ENCODE data around the gene UBA1.

Gene UBA1

GRCh38 chrX:47239898-47240545 is 46.4 kb downstream of the UBA1 start:
- Histone ChIP-seq H3K4me3 (ENCODE audit: low read depth, low read length) (no peak overlapping the region), H3K36me3 (replicated peaks) (peaks cover 14% of the 10 kb centered on the region), H3K27ac (no peak overlapping the region), H3K27me3 (replicated peaks) (no peaks in the 10 kb centered on the region)
- DNase-seq, result no peak
- TF ChIP-seq CTCF (IDR thresholded peaks at IDR 0.05; ENCODE audit: low read depth, low read length, missing control alignments), result no peak
- in situ Hi-C loops (cut with HindIII; ENCODE audit: low pct_ligation_motif_present, low sequenced_read_pairs), result no loop called here

DNA sequence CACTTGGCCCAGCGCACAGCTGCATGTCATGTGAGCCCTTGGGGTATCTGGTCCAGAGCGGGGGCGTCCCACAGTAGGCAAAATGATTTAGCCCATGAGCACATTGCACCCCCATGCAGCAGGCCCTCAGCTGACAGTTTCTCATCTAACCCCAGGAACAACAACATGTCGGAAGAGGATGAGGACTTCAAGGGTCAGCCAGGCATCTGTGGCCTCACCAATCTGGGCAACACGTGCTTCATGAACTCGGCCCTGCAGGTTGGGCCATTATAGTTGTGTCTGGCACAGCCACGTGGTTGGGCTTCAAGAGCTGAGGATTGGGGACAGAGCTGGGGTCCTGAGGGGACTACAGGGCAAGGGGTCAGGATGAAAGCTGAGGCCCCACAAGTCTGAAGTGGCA is 47.0 kb downstream of the UBA1 start:
- in situ Hi-C loops (cut with HindIII; ENCODE audit: low pct_ligation_motif_present, low sequenced_read_pairs), result no loop called here
- H3K36me3 ChIP-seq (replicated peaks), result peaks cover 15% of the 10 kb centered on the region
- TF ChIP-seq CTCF (IDR thresholded peaks at IDR 0.05; ENCODE audit: low read depth, low read length, missing control alignments), result no peak
- no peaks in the 10 kb centered on the region for H3K27me3 ChIP-seq (replicated peaks)
- no peak overlapping the region for H3K4me3 ChIP-seq (ENCODE audit: low read depth, low read length)
- no peak overlapping the region for H3K27ac ChIP-seq
- DNase-seq, result no peak

GRCh38 chrX:47241201-47242011 is 47.8 kb downstream of the UBA1 start:
- H3K27ac ChIP-seq, result no peak overlapping the region
- TF ChIP-seq CTCF (IDR thresholded peaks at IDR 0.05; ENCODE audit: low read depth, low read length, missing control alignments), result no peak
- no peaks in the 10 kb centered on the region for H3K27me3 ChIP-seq (replicated peaks)
- no peak for DNase-seq
- H3K4me3 ChIP-seq (ENCODE audit: low read depth, low read length), result no peak overlapping the region
- in situ Hi-C loops (cut with HindIII; ENCODE audit: low pct_ligation_motif_present, low sequenced_read_pairs), result no loop called here
- H3K36me3 ChIP-seq (replicated peaks), result peaks cover 21% of the 10 kb centered on the region

- no peaks in the 10 kb centered on the region for H3K27me3 ChIP-seq (replicated peaks)
- no peak overlapping the region for H3K27ac ChIP-seq
- peaks cover 21% of the 10 kb centered on the region for H3K36me3 ChIP-seq (replicated peaks)
- no peak overlapping the region for H3K4me3 ChIP-seq (ENCODE audit: low read depth, low read length)
- TF ChIP-seq CTCF (IDR thresholded peaks at IDR 0.05; ENCODE audit: low read depth, low read length, missing control alignments), result no peak
- no peak for DNase-seq
- in situ Hi-C loops (cut with HindIII; ENCODE audit: low pct_ligation_motif_present, low sequenced_read_pairs), result no loop called here
These were observed 48.7 kb downstream of the UBA1 start for GRCh38 chrX:47242321-47242720.

GRCh38 chrX:47243351-47243750 is 49.7 kb downstream of the UBA1 start:
- DNase-seq, result no peak
- H3K4me3 ChIP-seq (ENCODE audit: low read depth, low read length), result no peak overlapping the region
- peaks cover 21% of the 10 kb centered on the region for H3K36me3 ChIP-seq (replicated peaks)
- no peak overlapping the region for H3K27ac ChIP-seq
- no peak for TF ChIP-seq CTCF (IDR thresholded peaks at IDR 0.05; ENCODE audit: low read depth, low read length, missing control alignments)
- in situ Hi-C loops (cut with HindIII; ENCODE audit: low pct_ligation_motif_present, low sequenced_read_pairs), result no loop called here
- no peaks in the 10 kb centered on the region for H3K27me3 ChIP-seq (replicated peaks)
